Colonic mucosa (tissue), 4 donors: ENCODE data around the gene HMG20A. TPM values are rescaled to one million over a fixed set of nuclear protein-coding genes. Genes with fewer than 3 reads are reported as not detected.
A peak's percentile ranks its signal among the peaks of the same experiment; 100 is the strongest.
"Not testable (repeated sequence)": the region's sequence is repeated elsewhere in the genome, so short reads cannot be mapped to it uniquely, and the experiment has no call there.

Experiments
- DNase-seq: peaks from one replicate; pipeline ENCODE4 v3.0.0-alpha.2; 2020
- H3K27ac ChIP-seq: fragments of 200-600 bp; one replicate; pipeline ENCODE4 v1.8.0; 2021
- H3K27me3 ChIP-seq: fragments of 200-600 bp; one replicate; pipeline ENCODE4 v1.8.0; 2021
- H3K36me3 ChIP-seq: fragments of 200-600 bp; one replicate; pipeline ENCODE4 v1.8.0; 2021
- H3K4me1 ChIP-seq: fragments of 200-600 bp; one replicate; pipeline ENCODE4 v1.8.0; 2021; ENCODE audit warnings: mild to moderate bottlenecking
- H3K4me3 ChIP-seq: fragments of 200-600 bp; one replicate; pipeline ENCODE4 v1.8.0; 2021
- H3K9ac ChIP-seq, 2 donors: one replicate each; pipeline ENCODE4 v1.7.0; 2013; ENCODE audit warnings: control low read depth in 2 of 2, low read depth in 2 of 2, low read length in 2 of 2
- H3K9me3 ChIP-seq: fragments of 200-600 bp; one replicate; pipeline ENCODE4 v1.8.0; 2021
- intact Hi-C: fragments of 100-400 bp; cut with DNase I; formaldehyde crosslinking; loops from one replicate; pipeline ENCODE4 v1.14.1; 2022
- total RNA-seq, 2 donors: library from RNA; stranded (reverse); fragmentation: NEBNext Ultra II Directional in 1 of 2; extraction: Animal tissue kit (Norgen Biotek cat#: 25700) in 1 of 2; gene quantifications; one replicate each; pipeline ENCODE4 v1.2.1, GENCODE V29; 2021
- TF ChIP-seq, protein P1 (sequence below): fragments of 200-600 bp; IDR thresholded peaks from one replicate; pipeline ENCODE4 v1.8.0; 2022; ENCODE audit warnings: antibody characterized with exemption, mild to moderate bottlenecking
- donor health status: healthy.
- donor health status: DM: no; HTN: no; CAD: no.
- donor health status: DM: no; HTN: no; CAD: no.

HMG20A gene
- total RNA-seq, 2 donors from 2014 or later, result 32.9 to 37.1 TPM

DNA sequence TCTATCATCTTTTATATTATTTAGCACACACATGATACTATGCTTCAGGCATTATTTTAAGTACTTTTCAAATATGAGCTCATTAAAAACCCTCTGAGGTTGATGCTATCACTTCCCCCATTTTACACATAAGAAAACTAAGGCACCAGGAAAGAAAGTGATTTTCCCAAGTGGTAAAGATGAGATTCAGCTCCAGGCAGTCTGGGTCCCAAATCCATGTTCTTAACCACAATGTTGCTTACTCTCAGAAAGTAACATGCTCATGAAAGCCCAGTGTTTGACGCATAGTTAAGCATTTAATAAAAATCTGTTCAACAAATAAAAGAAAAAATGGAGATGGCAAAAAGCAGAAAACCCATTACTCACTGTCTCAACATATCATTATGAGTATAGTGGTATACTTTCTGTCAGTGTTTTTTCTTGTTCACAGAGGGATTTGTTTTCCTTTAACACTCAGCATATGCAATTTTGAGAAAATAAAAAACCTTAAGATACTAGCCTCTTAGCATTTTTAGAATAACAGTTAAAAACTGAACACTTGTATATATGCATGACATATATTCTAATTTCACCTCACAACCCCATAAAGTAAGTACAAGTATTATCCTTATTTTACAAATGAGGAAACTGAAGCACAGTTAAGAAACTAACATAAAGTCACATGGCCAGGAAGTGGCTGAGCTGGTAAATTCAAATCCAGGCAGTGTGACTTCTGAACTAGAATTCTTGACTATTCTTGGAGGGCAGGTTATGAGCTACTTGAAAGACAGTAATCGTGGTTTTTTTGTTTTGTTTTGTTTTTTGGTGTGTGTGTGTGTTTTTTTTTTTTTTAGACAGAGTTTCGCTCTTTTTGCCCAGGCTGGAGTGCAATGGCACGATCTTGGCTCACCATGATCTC lies 11.2 kb upstream of the HMG20A start:
- H3K36me3 ChIP-seq, result no peaks in the 10 kb centered on the region
- no peak overlapping the region for H3K4me3 ChIP-seq
- TF ChIP-seq, protein P1, sequence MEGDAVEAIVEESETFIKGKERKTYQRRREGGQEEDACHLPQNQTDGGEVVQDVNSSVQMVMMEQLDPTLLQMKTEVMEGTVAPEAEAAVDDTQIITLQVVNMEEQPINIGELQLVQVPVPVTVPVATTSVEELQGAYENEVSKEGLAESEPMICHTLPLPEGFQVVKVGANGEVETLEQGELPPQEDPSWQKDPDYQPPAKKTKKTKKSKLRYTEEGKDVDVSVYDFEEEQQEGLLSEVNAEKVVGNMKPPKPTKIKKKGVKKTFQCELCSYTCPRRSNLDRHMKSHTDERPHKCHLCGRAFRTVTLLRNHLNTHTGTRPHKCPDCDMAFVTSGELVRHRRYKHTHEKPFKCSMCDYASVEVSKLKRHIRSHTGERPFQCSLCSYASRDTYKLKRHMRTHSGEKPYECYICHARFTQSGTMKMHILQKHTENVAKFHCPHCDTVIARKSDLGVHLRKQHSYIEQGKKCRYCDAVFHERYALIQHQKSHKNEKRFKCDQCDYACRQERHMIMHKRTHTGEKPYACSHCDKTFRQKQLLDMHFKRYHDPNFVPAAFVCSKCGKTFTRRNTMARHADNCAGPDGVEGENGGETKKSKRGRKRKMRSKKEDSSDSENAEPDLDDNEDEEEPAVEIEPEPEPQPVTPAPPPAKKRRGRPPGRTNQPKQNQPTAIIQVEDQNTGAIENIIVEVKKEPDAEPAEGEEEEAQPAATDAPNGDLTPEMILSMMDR, result no peak
- DNase-seq, result peak; percentile 28
- no peak overlapping the region for H3K9ac ChIP-seq
- H3K27ac ChIP-seq, result no peak overlapping the region
- H3K9me3 ChIP-seq, result no peaks in the 10 kb centered on the region
- H3K27me3 ChIP-seq, result no peaks in the 10 kb centered on the region
- intact Hi-C loops, result no loop called here
- H3K4me1 ChIP-seq, result peaks cover 7% of the 10 kb centered on the region

DNA sequence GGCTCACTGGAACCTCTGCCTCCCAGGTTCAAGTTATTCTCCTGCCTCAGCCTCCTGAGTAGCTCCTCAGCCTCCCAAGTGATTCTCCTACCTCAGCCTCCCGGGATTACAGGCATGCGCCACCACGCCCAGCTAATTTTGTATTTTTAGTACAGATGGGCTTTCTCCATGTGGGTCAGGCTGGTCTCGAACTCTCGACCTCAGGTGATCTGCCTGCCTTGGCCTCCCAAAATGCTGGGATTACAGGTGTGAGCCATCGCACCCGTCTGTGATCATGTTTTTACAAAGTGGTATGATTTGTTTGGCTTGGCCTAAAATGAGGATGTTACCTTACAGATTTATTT lies 10.6 kb upstream of the HMG20A start:
- H3K27ac ChIP-seq, intact Hi-C loops, H3K4me1 ChIP-seq, H3K9ac ChIP-seq, H3K36me3 ChIP-seq, H3K27me3 ChIP-seq, H3K9me3 ChIP-seq, DNase-seq, H3K4me3 ChIP-seq: not testable (repeated sequence)

DNA sequence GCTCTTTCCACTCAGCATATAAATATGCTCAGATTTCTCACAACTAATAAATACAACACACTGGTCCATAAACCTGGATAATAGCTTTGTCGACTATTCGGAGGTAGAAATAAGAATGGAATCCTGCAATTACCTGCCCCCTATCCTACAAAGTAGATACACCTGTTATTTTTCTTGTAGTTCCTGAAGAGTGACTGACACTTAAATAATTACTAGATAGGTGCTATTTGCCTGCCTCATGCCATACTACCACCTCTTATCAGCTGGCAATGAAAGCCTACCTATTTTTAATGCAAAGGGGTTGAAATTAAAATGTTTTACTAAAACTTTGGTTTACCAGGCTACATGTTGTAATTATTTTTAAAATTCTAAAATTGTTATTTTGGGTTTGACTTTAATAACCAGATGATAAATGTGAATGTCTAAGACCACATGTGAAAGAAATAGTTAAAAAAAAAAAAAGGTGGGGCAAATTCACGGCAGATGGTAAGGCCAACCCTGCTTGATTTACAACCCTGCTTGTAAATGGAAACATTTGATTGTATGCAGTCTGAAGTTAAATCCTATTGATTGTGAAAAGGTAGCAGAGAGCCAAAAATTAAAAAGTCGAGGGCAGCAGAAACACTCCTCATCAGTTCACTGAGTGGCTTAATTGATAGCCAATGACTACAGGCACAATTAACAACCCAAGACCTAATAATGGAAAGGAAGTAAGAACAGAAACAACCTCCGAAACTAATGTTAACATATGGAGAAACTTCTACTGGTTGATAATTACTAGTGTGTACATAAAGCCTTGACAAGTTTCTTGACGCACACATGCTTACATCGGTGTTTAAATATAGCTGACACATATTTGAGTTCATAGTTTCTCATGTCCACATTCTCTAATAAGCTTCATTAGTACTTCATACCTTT lies 9.7 kb upstream of the HMG20A start:
- Histone ChIP-seq H3K27ac (no peak overlapping the region), H3K4me3 (no peak overlapping the region), H3K9ac (no peak overlapping the region), H3K4me1 (peaks cover 7% of the 10 kb centered on the region), H3K9me3 (no peaks in the 10 kb centered on the region), H3K36me3 (no peaks in the 10 kb centered on the region), H3K27me3 (no peaks in the 10 kb centered on the region)
- TF ChIP-seq, protein P1, result no peak
- intact Hi-C loops, result no loop called here
- no peak for DNase-seq

DNA sequence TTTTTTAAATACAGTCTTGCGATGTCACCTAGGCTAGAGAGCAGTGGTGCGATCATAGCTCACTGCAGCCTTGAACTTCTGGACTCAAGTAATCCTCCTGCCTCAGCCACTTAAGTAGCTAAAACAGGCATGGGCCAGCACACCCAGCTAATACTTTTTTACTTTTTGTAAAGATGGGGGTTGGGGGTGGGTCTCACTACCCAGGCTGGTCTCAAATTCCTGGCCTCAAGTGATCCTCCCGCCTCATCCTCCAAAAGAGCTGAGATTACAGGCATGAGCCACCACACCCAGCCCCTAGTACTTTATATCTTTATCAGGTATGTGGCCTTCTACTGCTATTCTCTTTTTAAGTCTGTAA lies 9.1 kb upstream of the HMG20A start:
- Histone ChIP-seq H3K4me3 (no peak overlapping the region), H3K27me3 (no peaks in the 10 kb centered on the region), H3K4me1 (peaks cover 7% of the 10 kb centered on the region), H3K9me3 (no peaks in the 10 kb centered on the region), H3K36me3 (no peaks in the 10 kb centered on the region), H3K9ac (no peak overlapping the region), H3K27ac (no peak overlapping the region)
- TF ChIP-seq, protein P1, result no peak
- no peak for DNase-seq
- intact Hi-C loops, result no loop called here

DNA sequence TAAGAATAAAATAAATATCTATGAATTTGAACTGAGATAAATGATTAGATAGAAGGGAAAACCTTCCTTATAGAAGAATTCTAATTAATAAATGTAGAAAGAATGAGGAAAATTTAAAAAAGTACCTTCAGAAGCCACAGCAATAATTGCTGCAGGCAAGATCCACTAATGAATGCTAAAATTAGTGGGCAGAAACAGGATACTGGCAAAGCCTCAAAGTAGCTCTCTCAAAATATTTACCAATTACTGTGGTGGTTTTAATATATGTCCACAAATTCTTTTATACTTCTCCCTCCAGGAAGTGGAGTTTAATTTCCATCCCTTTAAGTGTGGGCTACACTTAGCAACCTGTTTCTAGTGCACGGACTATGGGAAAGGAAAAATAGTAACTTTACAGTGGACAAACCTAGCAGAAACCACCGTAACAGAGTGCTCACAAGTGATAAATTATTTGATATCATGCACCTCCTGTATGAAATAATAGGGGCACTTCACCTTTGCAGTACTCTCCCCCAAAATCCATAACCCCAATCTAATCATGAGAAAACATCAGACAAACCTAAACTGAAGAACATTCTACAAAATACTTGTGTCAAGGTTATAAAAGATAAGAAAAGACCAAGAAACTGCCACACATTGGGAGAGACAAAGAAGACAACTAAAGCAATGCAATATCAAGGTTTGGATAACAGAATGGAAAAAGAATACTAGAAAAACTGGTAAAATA lies 7.6 kb upstream of the HMG20A start:
- Histone ChIP-seq H3K27ac (no peak overlapping the region), H3K36me3 (no peaks in the 10 kb centered on the region), H3K9me3 (no peaks in the 10 kb centered on the region), H3K27me3 (no peaks in the 10 kb centered on the region), H3K4me3 (no peak overlapping the region), H3K9ac (no peak overlapping the region), H3K4me1 (peaks cover 7% of the 10 kb centered on the region)
- intact Hi-C loops, result no loop called here
- TF ChIP-seq, protein P1, result no peak
- DNase-seq, result no peak
